B cell (primary cell): ENCODE measurements around the gene MFSD2A. TPM values are rescaled to one million over a fixed set of nuclear protein-coding genes. Genes with fewer than 3 reads are reported as not detected.

Source experiments
- ATAC-seq: fragments of 200-7000 bp; cut with Tn5 transposase; one replicate; pipeline ENCODE4 v1.10.0; 2021; ENCODE audit warnings: low read depth, mild to moderate bottlenecking, moderate number of reproducible peaks, moderate library complexity
- CTCF ChIA-PET: fragments of 350-600 bp; sonication (Branson Sonifier 250); formaldehyde crosslinking; loops from one replicate; lab custom pipeline; 2021; ENCODE audit warnings: antibody characterized with exemption, inconsistent platforms; lab: Charles Lee
- POLR2A ChIA-PET: fragments of 350-600 bp; sonication (Branson Sonifier 250); formaldehyde crosslinking; loops from one replicate; lab custom pipeline; 2021; ENCODE audit warnings: antibody characterized with exemption; lab: Charles Lee
- DNase-seq: peaks from one replicate; pipeline ENCODE4 v3.0.0; 2013
- H2AFZ ChIP-seq: 2 replicates; pipeline ENCODE4 v1.6.1; 2012; ENCODE audit warnings: mild to moderate bottlenecking, low read depth, low read length; ENCODE audit not compliant: insufficient read depth, poor library complexity, severe bottlenecking
- H3K27ac ChIP-seq, 2 donors: 1 replicate in 1 of 2; 2 replicates in 1 of 2; pipeline ENCODE4 v1.5.1; 2012 to 2013; ENCODE audit warnings: low read length in 2 of 2, mild to moderate bottlenecking in 2 of 2, moderate library complexity in 1 of 2
- H3K27me3 ChIP-seq, 4 experiments: fragments of 200-600 bp in 1 of 4; sonication (generic) in 1 of 4; replicated peaks in 1 of 4; 1 replicate in 2 of 4; 2 replicates in 2 of 4; pipeline versions ENCODE4 v1.6.1 to v1.7.0; 2013 to 2016; ENCODE audit warnings: low read length in 3 of 4, mild to moderate bottlenecking in 2 of 4, mixed read lengths in 1 of 4, moderate library complexity in 1 of 4; ENCODE audit not compliant: insufficient read depth in 4 of 4, control insufficient read depth in 3 of 4; ENCODE audit errors: control extremely low read depth in 1 of 4
- H3K36me3 ChIP-seq, 2 experiments: replicated peaks in 1 of 2; 1 replicate in 1 of 2; 2 replicates in 1 of 2; pipeline versions ENCODE4 v1.6.1 to v1.7.1; 2013; ENCODE audit warnings: low read length in 1 of 2; ENCODE audit not compliant: insufficient read depth in 2 of 2, control insufficient read depth in 1 of 2; ENCODE audit errors: control extremely low read depth in 1 of 2, extremely low read depth in 1 of 2
- H3K4me1 ChIP-seq, 2 donors: fragments of 200-600 bp in 1 of 2; sonication (generic) in 1 of 2; 1 replicate in 1 of 2; 2 replicates in 1 of 2; pipeline versions ENCODE4 v1.5.1 to v1.6.1; 2013 to 2017; ENCODE audit warnings: low read length in 2 of 2; ENCODE audit not compliant: control insufficient read depth in 2 of 2, insufficient read depth in 2 of 2
- H3K4me2 ChIP-seq: replicated peaks from 2 replicates; pipeline ENCODE3; 2012; ENCODE audit warnings: mild to moderate bottlenecking, low read depth, low read length; ENCODE audit not compliant: poor library complexity, severe bottlenecking
- H3K4me3 ChIP-seq, 5 experiments: fragments of 200-600 bp in 1 of 5; sonication (generic) in 1 of 5; 1 replicate in 3 of 5; 2 replicates in 2 of 5; pipeline versions ENCODE4 v1.5.1 to v1.7.0; 2011 to 2016; ENCODE audit warnings: low read length in 4 of 5, mild to moderate bottlenecking in 4 of 5, low read depth in 2 of 5, control low read depth in 1 of 5, moderate library complexity in 1 of 5; ENCODE audit not compliant: insufficient read depth in 1 of 5; ENCODE audit errors: control extremely low read depth in 1 of 5, extremely low read depth in 1 of 5
- H3K79me2 ChIP-seq: fragments of 200-600 bp; sonication (generic); one replicate; pipeline ENCODE4 v1.6.0; 2016; ENCODE audit warnings: low read length; ENCODE audit not compliant: control insufficient read depth, insufficient read depth
- H3K9ac ChIP-seq: fragments of 200-600 bp; sonication (generic); 2 replicates; pipeline ENCODE4 v1.6.1; 2017; ENCODE audit warnings: mild to moderate bottlenecking, low read length, moderate library complexity
- H3K9me3 ChIP-seq, 3 donors: one replicate each; pipeline versions ENCODE4 v1.6.1 to v1.7.1; 2013; ENCODE audit warnings: low read length in 2 of 3; ENCODE audit not compliant: control insufficient read depth in 2 of 3, insufficient read depth in 1 of 3; ENCODE audit errors: control extremely low read depth in 1 of 3
- H4K20me1 ChIP-seq: 2 replicates; pipeline ENCODE4 v1.6.0; 2012; ENCODE audit warnings: mild to moderate bottlenecking, low read length; ENCODE audit not compliant: insufficient read depth, control insufficient read depth, poor library complexity, severe bottlenecking
- H3K27ac Mint-ChIP-seq: one replicate; pipeline ENCODE4 v1.8.0; 2021; ENCODE audit warnings: mixed read lengths
- H3K27me3 Mint-ChIP-seq: one replicate; pipeline ENCODE4 v1.8.0; 2021; ENCODE audit warnings: mixed read lengths
- H3K4me1 Mint-ChIP-seq: one replicate; pipeline ENCODE4 v1.8.0; 2021; ENCODE audit warnings: mixed read lengths
- H3K4me3 Mint-ChIP-seq: one replicate; pipeline ENCODE4 v1.8.0; 2021; ENCODE audit warnings: mixed read lengths
- H3K9me3 Mint-ChIP-seq: one replicate; pipeline ENCODE4 v1.8.0; 2022; ENCODE audit warnings: mixed read lengths; ENCODE audit not compliant: insufficient read depth
- CTCF ChIP-seq: fragments of 200-600 bp; IDR thresholded peaks from one replicate; pipeline ENCODE4 v1.8.0; 2022; ENCODE audit warnings: antibody characterized with exemption, mild to moderate bottlenecking
- EZH2 ChIP-seq: IDR thresholded peaks from 2 replicates; pipeline ENCODE4 v1.6.1; 2012; ENCODE audit warnings: borderline replicate concordance, low read depth, mild to moderate bottlenecking, moderate library complexity, low read length; ENCODE audit not compliant: insufficient read depth, poor library complexity, severe bottlenecking
- WGBS: methylation state at CpG from one replicate; pipeline ENCODE4 v1.1.5; 2013; ENCODE audit warnings: missing lambda C conversion rate; ENCODE audit not compliant: insufficient coverage; 5-methylcytosine and 5-hydroxymethylcytosine counted together
- intact Hi-C: fragments of 100-400 bp; cut with micrococcal nuclease; formaldehyde crosslinking; loops from one replicate; pipeline ENCODE4 v1.10.0; 2022
- polyA plus RNA-seq: library from polyadenylated mRNA; depleted of rRNA; stranded (reverse); fragments of >200 nt; gene quantifications from 2 replicates; pipeline ENCODE4 v1.2.3, GENCODE V29; 2012
- total RNA-seq, 2 donors: library from RNA; stranded (reverse); fragments of 120-200 nt in 1 of 2; gene quantifications; 1 replicate in 1 of 2; 2 replicates in 1 of 2; pipeline versions ENCODE4 v1.2.3 to v1.2.4, GENCODE V29; 2013 to 2022

Gene MFSD2A
- total and polyA plus RNA-seq, 2 donors (not counting 1 experiment from before 2014, with no cell fraction given): 1.8 to 3.9 TPM

DNA sequence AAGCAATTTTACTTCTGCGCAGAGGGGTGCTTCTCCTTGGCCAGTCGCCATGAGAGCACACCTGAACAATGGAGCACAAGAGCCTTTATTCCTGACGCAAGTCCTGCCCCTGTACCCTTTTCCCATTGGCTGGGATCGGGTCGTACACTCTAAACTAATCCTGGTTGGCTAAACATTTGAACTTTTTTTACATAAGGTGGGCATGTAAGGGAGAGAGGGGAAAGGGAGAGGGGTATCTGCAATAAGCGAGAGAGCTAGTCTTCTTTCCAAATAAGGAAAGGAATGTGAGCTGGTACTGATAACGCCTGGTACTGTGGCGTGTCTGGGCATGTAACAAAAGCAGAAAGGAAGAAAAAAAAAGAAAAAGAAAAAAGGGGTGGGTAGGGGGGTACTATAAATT lies 21.8 kb downstream of the MFSD2A start:
- intact Hi-C loops: loop anchor here (10.0 kb wide), 1 partner anchor 372 kb away; no protein-coding TSS in a partner anchor
- H3K4me3 Mint-ChIP-seq: no peak overlapping the region
- no peak for TF ChIP-seq CTCF
- H2AFZ ChIP-seq: no peak overlapping the region
- ATAC-seq (no peak), DNase-seq (no peak)
- H3K36me3 ChIP-seq: no peaks in the 10 kb centered on the region
- H4K20me1 ChIP-seq: no peaks in the 10 kb centered on the region
- H3K27me3 Mint-ChIP-seq: no peaks in the 10 kb centered on the region
- peaks cover 5 to 7% of the 10 kb centered on the region in 2 donors for H3K4me1 ChIP-seq
- 100% methylated on average over 3 of the region's 8 CpGs for WGBS
- no peaks in the 10 kb centered on the region for H3K9me3 ChIP-seq
- no peaks in the 10 kb centered on the region for H3K27me3 ChIP-seq
- no peak overlapping the region for H3K27ac Mint-ChIP-seq
- CTCF ChIA-PET: interaction anchor here (0.6 to 10.7 kb wide), 5 partner anchors 25 to 160 kb away, joined by 3 to 334 read pairs (median 80); no protein-coding TSS in a partner anchor
- H3K9me3 Mint-ChIP-seq: no peaks in the 10 kb centered on the region
- H3K4me2 ChIP-seq: no peak overlapping the region
- H3K27ac ChIP-seq: no peak overlapping the region
- H3K9ac ChIP-seq: no peak overlapping the region
- POLR2A ChIA-PET: interaction anchor here (0.6 to 0.9 kb wide), 2 partner anchors 57 to 443 kb away, joined by 3 to 8 read pairs; no protein-coding TSS in a partner anchor
- no peak overlapping the region for H3K4me3 ChIP-seq
- peaks cover 5% of the 10 kb centered on the region for H3K4me1 Mint-ChIP-seq
- no peaks in the 10 kb centered on the region for H3K79me2 ChIP-seq

DNA sequence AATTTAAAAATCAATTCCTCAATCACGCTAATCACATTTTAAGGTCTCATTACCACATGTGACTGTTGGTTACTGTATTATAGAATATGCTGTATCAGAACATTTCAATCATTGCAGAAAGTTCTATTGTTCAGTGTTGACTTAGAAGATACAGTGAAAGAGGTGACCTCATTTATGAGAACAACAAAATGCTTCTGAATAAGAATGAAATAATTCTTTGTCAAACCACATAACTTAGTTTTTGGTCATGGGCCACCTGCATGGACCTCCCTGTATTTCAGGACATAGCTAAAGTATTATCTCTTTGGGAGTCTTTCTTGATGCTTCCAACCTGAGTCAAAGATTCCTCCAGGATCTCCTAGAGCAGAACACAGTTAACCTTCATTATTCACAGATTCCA lies 22.3 kb downstream of the MFSD2A start:
- Histone ChIP-seq H3K27me3 (no peaks in the 10 kb centered on the region), H2AFZ (no peak overlapping the region), H3K4me1 (peaks cover 5 to 7% of the 10 kb centered on the region in 2 donors), H4K20me1 (no peaks in the 10 kb centered on the region), H3K9me3 (no peaks in the 10 kb centered on the region), H3K9ac (no peak overlapping the region), H3K4me3 (no peak overlapping the region), H3K36me3 (no peaks in the 10 kb centered on the region), H3K27ac (no peak overlapping the region), H3K4me2 (no peak overlapping the region), H3K79me2 (no peaks in the 10 kb centered on the region)
- no peaks in the 10 kb centered on the region for H3K9me3 Mint-ChIP-seq
- H3K27me3 Mint-ChIP-seq: no peaks in the 10 kb centered on the region
- H3K4me3 Mint-ChIP-seq: no peak overlapping the region
- H3K27ac Mint-ChIP-seq: no peak overlapping the region
- no CpG with 5 or more reads among the region's 1 CpG for WGBS
- ATAC-seq (no peak), DNase-seq (no peak)
- ChIA-PET POLR2A (interaction anchor here (0.7 to 0.9 kb wide), 2 partner anchors 24 to 58 kb away, joined by 3 to 8 read pairs; no protein-coding TSS in a partner anchor), CTCF (interaction anchor here (0.6 to 10.7 kb wide), 5 partner anchors 24 to 161 kb away, joined by 3 to 334 read pairs (median 5); no protein-coding TSS in a partner anchor)
- H3K4me1 Mint-ChIP-seq: peaks cover 5% of the 10 kb centered on the region
- TF ChIP-seq CTCF: no peak
- TF ChIP-seq EZH2: no peak
- intact Hi-C loops: loop anchor here (10.0 kb wide), 1 partner anchor 372 kb away; no protein-coding TSS in a partner anchor
